ENCODE measurements around the gene TMEM8B.

TMEM8B gene

DNA sequence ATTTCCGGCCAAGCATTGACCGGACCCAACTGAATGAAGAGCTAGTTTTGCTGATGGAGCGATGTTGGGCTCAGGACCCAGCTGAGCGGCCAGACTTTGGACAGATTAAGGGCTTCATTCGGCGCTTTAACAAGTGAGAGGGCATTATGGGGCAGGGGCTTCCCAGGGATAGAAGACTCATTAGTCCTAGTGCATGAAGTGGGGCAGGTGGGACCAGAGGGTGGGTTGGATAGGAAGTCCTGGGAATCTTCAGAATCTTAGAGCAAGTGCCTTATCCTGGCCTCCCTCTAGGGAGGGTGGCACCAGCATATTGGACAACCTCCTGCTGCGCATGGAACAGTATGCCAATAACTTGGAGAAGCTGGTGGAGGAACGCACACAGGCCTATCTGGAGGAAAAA is 22.9 kb upstream of the TMEM8B start:
- Histone ChIP-seq H3K27me3 (ENCODE audit: insufficient read depth, low read length) (no peaks in the 10 kb centered on the region), H2AFZ (ENCODE audit: low read length) (no peak overlapping the region), H3F3A (ENCODE audit: insufficient read depth, low read length) (no peaks in the 10 kb centered on the region), H3K4me3 (ENCODE audit: low read depth, low read length, poor library complexity, severe bottlenecking) (no peak overlapping the region), H3K9ac (ENCODE audit: low read length) (no peak overlapping the region), H3K36me3 (ENCODE audit: insufficient read depth, low read length) (peaks cover 21% of the 10 kb centered on the region), H3K4me2 (ENCODE audit: low read length) (no peak overlapping the region), H3K4me1 (ENCODE audit: insufficient read depth, low read length, severe bottlenecking) (no peaks in the 10 kb centered on the region), H3K9me3 (ENCODE audit: low read length) (no peaks in the 10 kb centered on the region), H3K9me2 (ENCODE audit: low read depth, low read length) (no peaks in the 10 kb centered on the region), H3K79me2 (ENCODE audit: insufficient read depth, low read length) (no peaks in the 10 kb centered on the region), H4K20me1 (ENCODE audit: insufficient read depth, low read length) (no peaks in the 10 kb centered on the region), H3K27ac (ENCODE audit: low read depth, low read length, poor library complexity, severe bottlenecking) (no peak overlapping the region)
- TF ChIP-seq CTCF (IDR thresholded peaks at IDR 0.05; ENCODE audit: low read length) = no peak
- no peak for TF ChIP-seq EZH2 (IDR thresholded peaks at IDR 0.05; ENCODE audit: borderline replicate concordance, low read length)

DNA sequence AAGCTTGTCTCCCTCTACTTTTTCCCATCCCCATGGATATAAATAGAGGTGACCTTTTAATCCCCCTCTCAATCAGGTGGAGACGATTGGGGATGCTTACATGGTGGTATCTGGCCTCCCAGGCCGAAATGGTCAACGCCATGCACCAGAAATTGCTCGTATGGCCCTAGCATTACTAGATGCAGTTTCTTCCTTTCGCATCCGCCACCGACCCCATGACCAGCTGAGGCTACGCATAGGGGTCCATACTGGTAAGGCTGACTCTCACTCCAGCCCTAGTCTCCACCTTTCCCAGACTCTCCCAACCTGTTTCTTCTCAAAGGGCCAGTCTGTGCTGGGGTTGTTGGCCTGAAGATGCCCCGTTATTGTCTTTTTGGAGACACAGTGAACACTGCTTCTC is 20.6 kb upstream of the TMEM8B start:
- Histone ChIP-seq H3K79me2 (ENCODE audit: insufficient read depth, low read length) (no peaks in the 10 kb centered on the region), H3K9me2 (ENCODE audit: low read depth, low read length) (no peaks in the 10 kb centered on the region), H3F3A (ENCODE audit: insufficient read depth, low read length) (no peaks in the 10 kb centered on the region), H2AFZ (ENCODE audit: low read length) (no peak overlapping the region), H4K20me1 (ENCODE audit: insufficient read depth, low read length) (no peaks in the 10 kb centered on the region), H3K27ac (ENCODE audit: low read depth, low read length, poor library complexity, severe bottlenecking) (no peak overlapping the region), H3K9me3 (ENCODE audit: low read length) (no peaks in the 10 kb centered on the region), H3K4me1 (ENCODE audit: insufficient read depth, low read length, severe bottlenecking) (peaks cover 20% of the 10 kb centered on the region), H3K4me3 (ENCODE audit: low read depth, low read length, poor library complexity, severe bottlenecking) (no peak overlapping the region), H3K27me3 (ENCODE audit: insufficient read depth, low read length) (no peaks in the 10 kb centered on the region), H3K9ac (ENCODE audit: low read length) (no peak overlapping the region), H3K4me2 (ENCODE audit: low read length) (no peak overlapping the region), H3K36me3 (ENCODE audit: insufficient read depth, low read length) (peaks cover 14% of the 10 kb centered on the region)
- TF ChIP-seq EZH2 (IDR thresholded peaks at IDR 0.05; ENCODE audit: borderline replicate concordance, low read length) (no peak), CTCF (IDR thresholded peaks at IDR 0.05; ENCODE audit: low read length) (no peak)

DNA sequence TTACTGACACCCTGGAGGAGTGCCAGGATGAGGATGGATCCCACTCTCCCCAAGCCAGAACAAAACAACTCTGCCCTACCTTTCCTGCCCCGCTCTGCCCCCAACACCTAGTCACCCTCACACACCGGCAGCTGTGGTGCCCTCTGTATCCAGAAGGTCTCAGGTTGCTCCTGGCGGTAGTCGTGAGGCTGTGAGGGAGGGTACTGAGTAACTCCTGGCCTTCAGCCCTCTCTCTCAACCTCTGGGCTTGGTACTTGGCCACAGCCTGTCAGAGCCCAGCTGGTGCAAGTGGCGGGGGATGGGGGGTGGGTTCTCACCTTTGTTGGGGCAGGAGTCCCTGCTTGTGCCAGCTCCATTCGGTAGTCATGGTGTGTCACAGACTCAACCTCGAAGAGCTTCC is 18.9 kb upstream of the TMEM8B start:
- Histone ChIP-seq H3K4me1 (ENCODE audit: insufficient read depth, low read length, severe bottlenecking) (peaks cover 29% of the 10 kb centered on the region), H3K36me3 (ENCODE audit: insufficient read depth, low read length) (peaks cover 14% of the 10 kb centered on the region), H4K20me1 (ENCODE audit: insufficient read depth, low read length) (no peaks in the 10 kb centered on the region), H3K27me3 (ENCODE audit: insufficient read depth, low read length) (no peaks in the 10 kb centered on the region), H3K9me2 (ENCODE audit: low read depth, low read length) (no peaks in the 10 kb centered on the region), H3K9ac (ENCODE audit: low read length) (no peak overlapping the region), H3K4me3 (ENCODE audit: low read depth, low read length, poor library complexity, severe bottlenecking) (no peak overlapping the region), H3K79me2 (ENCODE audit: insufficient read depth, low read length) (no peaks in the 10 kb centered on the region), H3K4me2 (ENCODE audit: low read length) (no peak overlapping the region), H3K27ac (ENCODE audit: low read depth, low read length, poor library complexity, severe bottlenecking) (no peak overlapping the region), H3F3A (ENCODE audit: insufficient read depth, low read length) (no peaks in the 10 kb centered on the region), H2AFZ (ENCODE audit: low read length) (no peak overlapping the region), H3K9me3 (ENCODE audit: low read length) (no peaks in the 10 kb centered on the region)
- TF ChIP-seq EZH2 (IDR thresholded peaks at IDR 0.05; ENCODE audit: borderline replicate concordance, low read length) = no peak
- TF ChIP-seq CTCF (IDR thresholded peaks at IDR 0.05; ENCODE audit: low read length) = no peak
